Stomach (tissue), 4 donors: Measurements from ENCODE around the gene C4orf50.

Experiments
- CTCF ChIP-seq, 7 experiments: fragments of 450-650 bp in 4 of 7; fragments of 200-600 bp in 3 of 7; sonication (generic) in 3 of 7; IDR thresholded peaks; one replicate each; pipeline ENCODE4 v1.5.1; 2016 to 2019; ENCODE audit warnings: antibody characterized with exemption in 7 of 7, control low read depth in 2 of 7, mild to moderate bottlenecking in 1 of 7
- EP300 ChIP-seq: sonication (generic); formaldehyde crosslinking; IDR thresholded peaks from one replicate; pipeline ENCODE4 v1.6.1; 2017; ENCODE audit warnings: antibody characterized with exemption
- POLR2A ChIP-seq, 4 donors: fragments of 450-650 bp; IDR thresholded peaks; one replicate each; pipeline ENCODE4 v1.6.1; 2016; ENCODE audit warnings: antibody characterized with exemption in 4 of 4, control low read depth in 2 of 4, mild to moderate bottlenecking in 1 of 4, moderate library complexity in 1 of 4
- POLR2AphosphoS5 ChIP-seq, 3 donors: sonication (generic); formaldehyde crosslinking; IDR thresholded peaks; one replicate each; pipeline ENCODE4 v1.6.1; 2016; ENCODE audit warnings: antibody characterized with exemption in 3 of 3

- TF ChIP-seq CTCF (IDR thresholded peaks at IDR 0.05) (no peak), POLR2AphosphoS5 (IDR thresholded peaks at IDR 0.05) (no peak), POLR2A (IDR thresholded peaks at IDR 0.05) (no peak), EP300 (no peak)
These were observed 165.6 kb downstream of the C4orf50 start for GRCh38 chr4:5852523-5853202.
